HepG2 (cell line): ENCODE data around the gene TOPORS. TPM values are rescaled to one million over a fixed set of nuclear protein-coding genes. Genes with fewer than 3 reads are reported as not detected.

ENCODE experiments used
- AGO2 ChIP-seq: fragments of 200-400 bp; formaldehyde crosslinking; optimal IDR thresholded peaks from 2 replicates; pipeline ENCODE3; 2017; ENCODE audit warnings: mild to moderate bottlenecking, low read depth, low read length, moderate library complexity
- AHR ChIP-seq: IDR thresholded peaks from 2 replicates; pipeline ENCODE4 v1.6.1; 2018; ENCODE audit warnings: missing genetic modification reagents, missing compliant biosample characterization
- CENPX ChIP-seq: sonication (generic); formaldehyde crosslinking; IDR thresholded peaks from 2 replicates; pipeline ENCODE4 v1.9.0; 2021; ENCODE audit warnings: mild to moderate bottlenecking, missing genetic modification reagents, moderate library complexity
- FOXK1 ChIP-seq: sonication (generic); formaldehyde crosslinking; IDR thresholded peaks from 2 replicates; pipeline ENCODE4 v1.4.0; 2020; ENCODE audit warnings: low read depth, missing genetic modification reagents, borderline replicate concordance
- KLF15 ChIP-seq: sonication (generic); formaldehyde crosslinking; IDR thresholded peaks from 2 replicates; pipeline ENCODE4 v1.8.1; 2023; ENCODE audit warnings: borderline replicate concordance, mild to moderate bottlenecking, inconsistent platforms, missing genetic modification reagents, mixed read lengths
- KLF16 ChIP-seq, 2 experiments: sonication (generic) in 1 of 2; formaldehyde crosslinking in 1 of 2; IDR thresholded peaks; 2 replicates each; pipeline versions ENCODE4 v1.6.1 to v1.8.0; 2016 to 2023; ENCODE audit warnings: missing genetic modification reagents in 2 of 2, missing compliant biosample characterization in 1 of 2
- MAFK ChIP-seq, 2 experiments: IDR thresholded peaks in 1 of 2; conservative IDR thresholded peaks in 1 of 2; 2 replicates each; pipeline ENCODE4 v1.6.1; 2011; ENCODE audit warnings: improper control_type of control experiment in 2 of 2, low read length in 2 of 2
- NKX3-1 ChIP-seq: sonication (generic); formaldehyde crosslinking; IDR thresholded peaks from 2 replicates; pipeline ENCODE4 v1.5.0; 2020; ENCODE audit warnings: missing genetic modification reagents
- PHF5A ChIP-seq: IDR thresholded peaks from one replicate; pipeline ENCODE4 v1.6.1; 2018; ENCODE audit warnings: low read depth, missing genetic modification reagents; ENCODE audit not compliant: unreplicated experiment
- SNAI1 ChIP-seq: sonication (generic); formaldehyde crosslinking; IDR thresholded peaks from 2 replicates; pipeline ENCODE4 v1.5.0; 2020; ENCODE audit warnings: mild to moderate bottlenecking, missing genetic modification reagents, borderline replicate concordance
- ZFP36L2 ChIP-seq: sonication (generic); formaldehyde crosslinking; IDR thresholded peaks from 2 replicates; pipeline ENCODE4 v1.4.0; 2020; ENCODE audit warnings: missing genetic modification reagents
- ZNF430 ChIP-seq: sonication (generic); formaldehyde crosslinking; IDR thresholded peaks from 2 replicates; pipeline ENCODE4 v1.9.0; 2021; ENCODE audit warnings: mild to moderate bottlenecking, missing genetic modification reagents
- ZNF432 ChIP-seq: sonication (generic); formaldehyde crosslinking; IDR thresholded peaks from 2 replicates; pipeline ENCODE4 v1.5.0; 2020; ENCODE audit warnings: missing genetic modification reagents, mild to moderate bottlenecking, borderline replicate concordance
- ZNF589 ChIP-seq: sonication (generic); formaldehyde crosslinking; conservative IDR thresholded peaks from 2 replicates; pipeline ENCODE4 v1.8.0; 2022; ENCODE audit warnings: mild to moderate bottlenecking, moderate library complexity, missing genetic modification reagents
- ZNF616 ChIP-seq: sonication (generic); formaldehyde crosslinking; IDR thresholded peaks from 2 replicates; pipeline ENCODE4 v1.5.0; 2020; ENCODE audit warnings: low read depth, mild to moderate bottlenecking, missing genetic modification reagents
- ZNF891 ChIP-seq: sonication (generic); formaldehyde crosslinking; IDR thresholded peaks from 2 replicates; pipeline ENCODE4 v1.5.0; 2020; ENCODE audit warnings: mild to moderate bottlenecking, missing genetic modification reagents
- polyA plus RNA-seq, 8 experiments: library from polyadenylated mRNA; depleted of rRNA in 3 of 8; stranded (reverse) in 7 of 8; unstranded in 1 of 8; fragments of >200 nt; fragmentation: Illumina TruSeq in 4 of 8; extraction: Trizol in 4 of 8; gene quantifications; 2 replicates each; pipeline versions ENCODE4 v1.2.1 to v1.2.3, GENCODE V29; 2011 to 2016; ENCODE audit warnings: low read depth in 4 of 8, missing spikeins in 1 of 8, mixed read lengths in 1 of 8; ENCODE audit not compliant: insufficient read depth in 1 of 8
- total RNA-seq, 5 experiments: library from RNA; depleted of rRNA; stranded (reverse); fragments of >200 nt; fragmentation: Illumina TruSeq; extraction: Trizol; gene quantifications; 2 replicates each; pipeline ENCODE4 v1.2.3, GENCODE V29; 2016; ENCODE audit warnings: low read depth in 1 of 5
- TF ChIP-seq, protein P1 (sequence below): sonication (generic); formaldehyde crosslinking; conservative IDR thresholded peaks from 2 replicates; pipeline ENCODE4 v1.4.0; 2020; ENCODE audit warnings: mild to moderate bottlenecking, missing genetic modification reagents, moderate library complexity
- TF ChIP-seq, protein P2 (sequence below): sonication (generic); formaldehyde crosslinking; conservative IDR thresholded peaks from 2 replicates; pipeline ENCODE4 v1.4.0; 2020; ENCODE audit warnings: missing genetic modification reagents
- TF ChIP-seq, protein P3 (sequence below), 2 experiments: sonication (generic) in 1 of 2; formaldehyde crosslinking in 1 of 2; IDR thresholded peaks; 2 replicates each; pipeline versions ENCODE4 v1.6.1 to v1.9.0; 2014 to 2022; ENCODE audit warnings: antibody characterized with exemption in 1 of 2, borderline replicate concordance in 1 of 2, inconsistent platforms in 1 of 2, low read depth in 1 of 2, missing genetic modification reagents in 1 of 2

Gene TOPORS
- total and polyA plus RNA-seq, 2 of the 13 experiments (the other 11 are each of a cell fraction or from before 2014, with no cell fraction given), result 6.8 to 19.6 TPM

DNA sequence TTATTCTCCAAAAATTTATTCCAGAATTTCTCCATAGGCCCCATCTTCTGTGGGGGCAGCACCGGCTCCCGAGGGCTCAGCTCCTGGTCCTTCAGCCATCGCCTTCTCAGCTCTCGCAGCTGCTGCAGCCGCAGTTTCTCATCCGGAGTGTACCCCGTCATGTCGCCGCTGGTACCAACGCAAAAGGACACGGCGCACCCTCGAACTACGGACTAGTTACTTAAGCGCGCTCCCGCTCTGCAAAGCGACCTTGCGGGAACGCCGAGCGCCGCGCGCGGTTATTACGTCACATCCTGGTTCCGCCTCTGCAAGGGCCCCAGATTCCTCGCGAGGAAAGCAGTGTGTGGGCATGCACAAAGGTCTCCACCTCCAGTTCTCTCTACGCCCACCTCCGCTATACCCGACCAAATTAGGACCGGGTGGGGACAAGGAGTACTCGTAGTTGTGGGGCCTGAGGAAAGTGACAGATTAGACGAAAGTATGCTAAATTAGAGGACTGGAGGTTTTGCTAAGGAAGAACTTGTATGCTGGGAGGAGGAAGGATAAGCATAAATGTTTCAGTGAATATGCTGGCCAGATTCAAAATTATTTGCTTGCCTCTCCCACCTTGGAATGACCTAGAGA lies 20.6 kb upstream of the TOPORS start, which contains the start of gene NDUFB6 (continued):
- TF ChIP-seq, protein P1, sequence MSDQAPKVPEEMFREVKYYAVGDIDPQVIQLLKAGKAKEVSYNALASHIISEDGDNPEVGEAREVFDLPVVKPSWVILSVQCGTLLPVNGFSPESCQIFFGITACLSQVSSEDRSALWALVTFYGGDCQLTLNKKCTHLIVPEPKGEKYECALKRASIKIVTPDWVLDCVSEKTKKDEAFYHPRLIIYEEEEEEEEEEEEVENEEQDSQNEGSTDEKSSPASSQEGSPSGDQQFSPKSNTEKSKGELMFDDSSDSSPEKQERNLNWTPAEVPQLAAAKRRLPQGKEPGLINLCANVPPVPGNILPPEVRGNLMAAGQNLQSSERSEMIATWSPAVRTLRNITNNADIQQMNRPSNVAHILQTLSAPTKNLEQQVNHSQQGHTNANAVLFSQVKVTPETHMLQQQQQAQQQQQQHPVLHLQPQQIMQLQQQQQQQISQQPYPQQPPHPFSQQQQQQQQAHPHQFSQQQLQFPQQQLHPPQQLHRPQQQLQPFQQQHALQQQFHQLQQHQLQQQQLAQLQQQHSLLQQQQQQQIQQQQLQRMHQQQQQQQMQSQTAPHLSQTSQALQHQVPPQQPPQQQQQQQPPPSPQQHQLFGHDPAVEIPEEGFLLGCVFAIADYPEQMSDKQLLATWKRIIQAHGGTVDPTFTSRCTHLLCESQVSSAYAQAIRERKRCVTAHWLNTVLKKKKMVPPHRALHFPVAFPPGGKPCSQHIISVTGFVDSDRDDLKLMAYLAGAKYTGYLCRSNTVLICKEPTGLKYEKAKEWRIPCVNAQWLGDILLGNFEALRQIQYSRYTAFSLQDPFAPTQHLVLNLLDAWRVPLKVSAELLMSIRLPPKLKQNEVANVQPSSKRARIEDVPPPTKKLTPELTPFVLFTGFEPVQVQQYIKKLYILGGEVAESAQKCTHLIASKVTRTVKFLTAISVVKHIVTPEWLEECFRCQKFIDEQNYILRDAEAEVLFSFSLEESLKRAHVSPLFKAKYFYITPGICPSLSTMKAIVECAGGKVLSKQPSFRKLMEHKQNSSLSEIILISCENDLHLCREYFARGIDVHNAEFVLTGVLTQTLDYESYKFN, result peak; percentile 42; the same call in 1 of the 2 replicates
- TF ChIP-seq NKX3-1 (CRISPR knock-in tag), result no peak
- TF ChIP-seq ZNF432 (CRISPR knock-in tag), result no peak
- TF ChIP-seq, protein P2, sequence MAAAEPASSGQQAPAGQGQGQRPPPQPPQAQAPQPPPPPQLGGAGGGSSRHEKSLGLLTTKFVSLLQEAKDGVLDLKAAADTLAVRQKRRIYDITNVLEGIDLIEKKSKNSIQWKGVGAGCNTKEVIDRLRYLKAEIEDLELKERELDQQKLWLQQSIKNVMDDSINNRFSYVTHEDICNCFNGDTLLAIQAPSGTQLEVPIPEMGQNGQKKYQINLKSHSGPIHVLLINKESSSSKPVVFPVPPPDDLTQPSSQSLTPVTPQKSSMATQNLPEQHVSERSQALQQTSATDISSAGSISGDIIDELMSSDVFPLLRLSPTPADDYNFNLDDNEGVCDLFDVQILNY (CRISPR knock-in tag), result peak; percentile 69; the same call in 1 of the 2 replicates
- TF ChIP-seq FOXK1 (CRISPR knock-in tag), result peak; percentile 60; the same call in 1 of the 2 replicates
- TF ChIP-seq CENPX, result no peak
- TF ChIP-seq SNAI1 (CRISPR knock-in tag), result no peak
- TF ChIP-seq PHF5A (CRISPR knock-in tag), result peak; percentile 52
- peak; percentile 77; the same call in 1 of the 2 replicates for TF ChIP-seq ZNF430 (CRISPR knock-in tag)
- no peak for TF ChIP-seq ZNF589 (CRISPR knock-in tag)
- TF ChIP-seq AGO2, result no peak
- TF ChIP-seq, protein P3, sequence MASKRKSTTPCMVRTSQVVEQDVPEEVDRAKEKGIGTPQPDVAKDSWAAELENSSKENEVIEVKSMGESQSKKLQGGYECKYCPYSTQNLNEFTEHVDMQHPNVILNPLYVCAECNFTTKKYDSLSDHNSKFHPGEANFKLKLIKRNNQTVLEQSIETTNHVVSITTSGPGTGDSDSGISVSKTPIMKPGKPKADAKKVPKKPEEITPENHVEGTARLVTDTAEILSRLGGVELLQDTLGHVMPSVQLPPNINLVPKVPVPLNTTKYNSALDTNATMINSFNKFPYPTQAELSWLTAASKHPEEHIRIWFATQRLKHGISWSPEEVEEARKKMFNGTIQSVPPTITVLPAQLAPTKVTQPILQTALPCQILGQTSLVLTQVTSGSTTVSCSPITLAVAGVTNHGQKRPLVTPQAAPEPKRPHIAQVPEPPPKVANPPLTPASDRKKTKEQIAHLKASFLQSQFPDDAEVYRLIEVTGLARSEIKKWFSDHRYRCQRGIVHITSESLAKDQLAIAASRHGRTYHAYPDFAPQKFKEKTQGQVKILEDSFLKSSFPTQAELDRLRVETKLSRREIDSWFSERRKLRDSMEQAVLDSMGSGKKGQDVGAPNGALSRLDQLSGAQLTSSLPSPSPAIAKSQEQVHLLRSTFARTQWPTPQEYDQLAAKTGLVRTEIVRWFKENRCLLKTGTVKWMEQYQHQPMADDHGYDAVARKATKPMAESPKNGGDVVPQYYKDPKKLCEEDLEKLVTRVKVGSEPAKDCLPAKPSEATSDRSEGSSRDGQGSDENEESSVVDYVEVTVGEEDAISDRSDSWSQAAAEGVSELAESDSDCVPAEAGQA (IDR thresholded peaks at IDR 0.05; ENCODE audit: low read depth), result peak; percentile 91
- TF ChIP-seq, protein P3 (CRISPR knock-in tag; IDR thresholded peaks at IDR 0.05; ENCODE audit: borderline replicate concordance), result peak; percentile 47; the same call in 1 of the 2 replicates
- no peak for TF ChIP-seq KLF15 (CRISPR knock-in tag)
- no peak for TF ChIP-seq ZFP36L2
- TF ChIP-seq MAFK (conservative IDR thresholded peaks at IDR 0.05 in 1 of 2, IDR thresholded peaks at IDR 0.05 in 1 of 2; ENCODE audit: low read length in 2 of 2), result no peak
- no peak for TF ChIP-seq AHR (CRISPR knock-in tag)
- no peak for TF ChIP-seq ZNF891 (CRISPR knock-in tag)
- TF ChIP-seq KLF16 (CRISPR knock-in tag; IDR thresholded peaks at IDR 0.05), result peak in 1 of 2 experiments; percentile 61; a peak in 1 of 4 replicates
- no peak for TF ChIP-seq ZNF616
